GM12864 (cell line): ENCODE measurements around the gene CACNA1D.
A peak's percentile ranks its signal among the peaks of the same experiment; 100 is the strongest.

Experiments
- DNase-seq: peaks from one replicate; pipeline ENCODE4 v3.0.0-alpha.2; 2011; ENCODE audit warnings: low read depth
- H3K4me3 ChIP-seq: 2 replicates; pipeline ENCODE4 v1.5.1; 2011; ENCODE audit warnings: mild to moderate bottlenecking, low read depth, low read length, control low read depth
- TF ChIP-seq, protein P1 (sequence below): IDR thresholded peaks from 2 replicates; pipeline ENCODE4 v1.5.1; 2011; ENCODE audit warnings: low read depth, mild to moderate bottlenecking, moderate library complexity, low read length, control low read depth, inconsistent platforms; ENCODE audit errors: missing control alignments

CACNA1D gene

DNA sequence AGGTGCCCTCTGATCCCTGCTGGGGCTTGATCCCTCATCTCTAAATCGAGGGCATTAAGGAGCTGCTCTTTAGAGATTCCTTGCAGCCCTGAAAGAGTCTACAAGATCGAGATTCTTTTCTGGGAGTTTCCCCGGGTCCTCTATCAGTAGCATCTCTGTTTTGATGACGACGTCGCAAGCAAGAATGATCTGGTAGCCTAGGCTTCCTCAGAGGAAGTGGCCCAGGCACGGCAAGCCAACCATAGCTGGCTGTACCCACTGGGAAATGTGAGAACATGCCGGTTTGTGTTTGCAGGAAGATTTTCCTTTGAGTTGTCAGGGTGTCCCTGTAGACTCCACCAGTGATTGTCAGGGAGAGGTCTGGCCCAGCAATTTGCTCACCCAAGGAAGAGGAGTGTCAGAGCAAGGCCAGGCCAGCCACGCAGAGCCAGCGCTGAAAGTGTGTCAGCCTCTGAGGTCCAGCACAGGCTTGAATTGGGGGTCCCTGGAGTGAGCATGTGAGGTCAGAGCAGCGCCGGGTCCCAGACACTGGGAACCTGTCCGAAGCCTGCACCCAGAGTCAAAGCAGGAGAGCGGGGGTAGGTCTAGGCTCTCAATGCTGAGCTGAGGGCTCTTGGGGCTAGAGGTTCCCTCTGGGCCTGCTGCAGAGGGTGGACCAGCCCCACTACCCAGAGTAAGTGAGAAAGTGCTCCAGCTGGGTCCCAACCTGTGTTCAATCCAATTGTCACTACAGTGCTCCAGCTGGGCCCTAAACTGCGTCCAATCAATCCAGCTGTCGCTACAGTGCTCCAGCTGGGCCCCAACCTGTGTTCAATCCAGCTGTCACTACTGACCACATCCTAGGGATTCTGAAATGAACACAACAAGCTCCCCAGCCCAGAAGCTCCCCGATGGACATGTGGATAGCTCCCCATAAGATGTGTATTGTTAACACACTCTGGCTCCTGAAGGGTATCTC, 256.1 kb downstream of the CACNA1D start:
- no peak overlapping the region for H3K4me3 ChIP-seq
- no peak for DNase-seq
- TF ChIP-seq, protein P1, sequence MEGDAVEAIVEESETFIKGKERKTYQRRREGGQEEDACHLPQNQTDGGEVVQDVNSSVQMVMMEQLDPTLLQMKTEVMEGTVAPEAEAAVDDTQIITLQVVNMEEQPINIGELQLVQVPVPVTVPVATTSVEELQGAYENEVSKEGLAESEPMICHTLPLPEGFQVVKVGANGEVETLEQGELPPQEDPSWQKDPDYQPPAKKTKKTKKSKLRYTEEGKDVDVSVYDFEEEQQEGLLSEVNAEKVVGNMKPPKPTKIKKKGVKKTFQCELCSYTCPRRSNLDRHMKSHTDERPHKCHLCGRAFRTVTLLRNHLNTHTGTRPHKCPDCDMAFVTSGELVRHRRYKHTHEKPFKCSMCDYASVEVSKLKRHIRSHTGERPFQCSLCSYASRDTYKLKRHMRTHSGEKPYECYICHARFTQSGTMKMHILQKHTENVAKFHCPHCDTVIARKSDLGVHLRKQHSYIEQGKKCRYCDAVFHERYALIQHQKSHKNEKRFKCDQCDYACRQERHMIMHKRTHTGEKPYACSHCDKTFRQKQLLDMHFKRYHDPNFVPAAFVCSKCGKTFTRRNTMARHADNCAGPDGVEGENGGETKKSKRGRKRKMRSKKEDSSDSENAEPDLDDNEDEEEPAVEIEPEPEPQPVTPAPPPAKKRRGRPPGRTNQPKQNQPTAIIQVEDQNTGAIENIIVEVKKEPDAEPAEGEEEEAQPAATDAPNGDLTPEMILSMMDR: no peak

DNA sequence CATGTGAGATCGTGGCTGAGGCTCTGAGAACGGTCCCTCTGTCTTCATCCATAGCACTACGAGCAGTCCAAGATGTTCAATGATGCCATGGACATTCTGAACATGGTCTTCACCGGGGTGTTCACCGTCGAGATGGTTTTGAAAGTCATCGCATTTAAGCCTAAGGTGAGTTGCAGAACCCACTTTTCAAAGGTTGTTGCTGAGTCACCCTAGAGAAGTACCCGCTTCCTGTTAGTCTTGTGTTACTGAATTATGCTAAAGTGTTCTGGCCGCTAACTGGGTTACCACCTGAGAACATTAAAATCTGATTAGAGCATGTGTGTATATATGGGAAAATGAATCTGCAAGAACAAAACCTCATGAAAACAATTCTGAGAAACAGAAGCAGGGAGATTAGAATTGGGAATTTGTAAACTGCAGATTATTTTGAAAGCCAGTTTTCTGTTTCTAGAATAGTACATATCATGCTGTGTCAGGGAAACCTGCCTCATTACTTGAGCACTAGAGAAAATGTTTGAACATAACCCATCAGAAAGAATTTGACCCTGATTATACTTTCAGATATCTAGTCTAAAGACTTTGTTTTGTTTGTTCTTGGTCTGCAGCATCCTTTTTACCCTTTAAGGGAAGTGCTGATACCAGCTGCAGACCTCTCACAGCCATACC, 259.2 kb downstream of the CACNA1D start:
- DNase-seq: peak; percentile 47
- TF ChIP-seq, protein P1: no peak

DNA sequence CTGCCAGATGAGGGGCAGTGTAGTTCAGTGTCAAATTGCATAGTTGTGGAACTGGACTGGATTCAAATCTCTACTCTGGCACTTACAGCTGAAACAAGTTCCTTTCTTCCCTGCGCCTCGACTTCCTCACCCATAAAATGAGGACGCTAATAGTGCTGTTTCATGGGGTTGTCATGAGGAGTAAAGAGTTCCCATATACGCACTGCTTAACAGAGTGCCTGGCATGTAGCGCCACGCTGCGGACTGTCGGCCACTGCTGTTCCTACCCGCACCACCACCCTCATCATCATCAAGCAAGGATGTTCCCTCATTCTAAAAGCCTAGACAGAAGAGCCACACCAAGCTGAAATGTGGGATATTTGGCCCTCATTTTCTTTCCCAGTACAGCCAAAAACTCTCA, 259.9 kb downstream of the CACNA1D start:
- TF ChIP-seq, protein P1: no peak
- H3K4me3 ChIP-seq: no peak overlapping the region
- DNase-seq: no peak

More for the DNA sequence above, 259.2 kb downstream of the CACNA1D start:
- no peak overlapping the region for H3K4me3 ChIP-seq

DNA sequence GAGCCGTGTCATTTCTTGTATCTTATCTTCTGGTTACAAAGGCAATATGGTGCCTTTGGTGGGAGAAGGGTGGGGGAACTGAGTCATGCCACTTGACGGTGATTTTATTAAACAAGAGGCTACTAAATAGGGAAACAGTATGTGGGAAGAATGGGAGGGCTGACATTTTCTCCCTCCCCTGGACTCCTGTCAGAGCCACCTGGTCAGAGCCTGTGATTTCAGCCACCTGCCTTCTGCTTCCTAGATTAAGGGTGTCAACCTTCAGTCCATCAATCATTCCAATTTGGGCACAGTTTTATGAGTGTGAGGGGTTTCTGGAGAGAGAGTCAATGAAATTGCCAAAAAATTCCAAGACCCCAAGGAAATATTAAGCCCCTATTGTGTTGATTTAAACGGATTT, 264.4 kb downstream of the CACNA1D start:
- TF ChIP-seq, protein P1: no peak
- DNase-seq: no peak
- no peak overlapping the region for H3K4me3 ChIP-seq

DNA sequence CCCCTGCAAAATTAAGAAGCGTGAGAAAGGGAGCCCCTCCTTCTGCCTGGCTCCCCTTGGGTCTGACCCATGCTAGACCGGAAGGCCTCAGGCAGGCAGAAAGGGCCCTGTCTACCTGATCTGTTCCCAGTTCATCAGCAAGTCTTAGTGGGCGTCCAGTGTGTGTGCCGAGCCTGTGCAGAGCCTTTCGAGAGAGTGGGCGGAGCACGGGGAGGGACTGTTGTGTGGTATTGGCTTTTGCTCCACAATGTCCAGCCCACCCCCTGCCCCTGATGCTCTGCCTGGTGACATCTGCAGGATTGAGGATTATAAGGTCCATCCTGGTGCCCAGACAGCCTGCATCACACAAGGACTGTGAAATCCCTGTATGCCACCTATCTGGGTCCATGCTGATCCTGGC, 268.9 kb downstream of the CACNA1D start:
- DNase-seq: no peak
- TF ChIP-seq, protein P1: no peak
- H3K4me3 ChIP-seq: no peak overlapping the region

DNA sequence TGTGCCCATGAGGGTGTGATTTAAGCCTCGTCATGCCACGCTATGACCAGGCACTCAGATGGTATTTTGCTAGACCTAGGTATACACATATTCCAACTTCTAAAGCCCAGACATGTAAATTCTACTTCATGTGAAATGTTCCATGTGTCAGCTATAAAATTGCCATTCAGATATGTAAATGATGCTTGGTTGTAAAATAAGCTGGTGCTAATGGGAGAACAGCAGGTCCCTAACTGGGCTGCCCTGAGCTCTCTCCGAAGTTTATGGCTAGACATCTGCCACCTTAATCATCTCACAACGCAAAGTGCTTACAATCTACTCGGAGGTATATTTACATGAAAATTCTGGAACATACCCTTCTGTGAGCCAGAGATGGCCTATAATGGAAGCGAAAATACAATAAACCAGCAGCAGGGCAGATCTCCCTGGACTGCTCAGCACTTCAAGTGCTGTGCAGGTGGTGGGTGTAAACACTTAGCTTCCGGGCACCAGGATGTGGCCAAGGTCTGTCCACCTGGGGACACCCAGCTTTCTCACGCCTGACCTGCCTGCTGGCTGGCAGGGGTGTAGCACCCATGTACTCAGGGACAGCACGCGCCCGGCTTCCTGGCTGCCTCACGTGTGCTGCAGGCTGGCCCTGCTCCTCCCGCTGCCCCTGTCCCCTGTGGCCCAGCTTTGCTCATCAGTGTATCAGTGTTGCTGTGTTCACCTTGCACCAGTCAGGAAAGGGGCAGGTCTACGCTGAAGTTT, 269.8 kb downstream of the CACNA1D start:
- H3K4me3 ChIP-seq: no peak overlapping the region
- DNase-seq: no peak
- TF ChIP-seq, protein P1: no peak
